Endothelial cell of umbilical vein (primary cell): ENCODE measurements around the gene CLSTN2. TPM values are rescaled to one million over a fixed set of nuclear protein-coding genes. Genes with fewer than 3 reads are reported as not detected.

Experiments used
- BruUV-seq: library from RNA; stranded (reverse); fragments of 400-500 nt; replicated peaks from 2 replicates; lab custom pipeline; 2021; lab: Mats Ljungman, UMichigan
- CTCF ChIA-PET: fragments of 300-600, 350-600 bp; sonication (Branson Sonifier 250); formaldehyde crosslinking; loops from one replicate; lab custom pipeline; 2021; ENCODE audit warnings: antibody characterized with exemption, inconsistent platforms; lab: Charles Lee
- POLR2A ChIA-PET: fragments of 300-600, 350-600 bp; sonication (Branson Sonifier 250); formaldehyde crosslinking; loops from one replicate; lab custom pipeline; 2021; ENCODE audit warnings: antibody characterized with exemption, inconsistent platforms; lab: Charles Lee
- DNase-seq: peaks from one replicate; pipeline ENCODE4 v3.0.0-alpha.2; 2011; ENCODE audit warnings: low read depth, low spot score
- FAIRE-seq: peaks from 2 replicates; lab custom pipeline; 2011; peaks lifted over from hg19 to GRCh38; lab: Jason Lieb, UNC
- H2AFZ ChIP-seq: 2 replicates; pipeline ENCODE4 v1.6.0; 2012; ENCODE audit warnings: low read depth, low read length, control low read depth, inconsistent platforms
- H3K27ac ChIP-seq: 2 replicates; pipeline ENCODE4 v1.5.1; 2011; ENCODE audit warnings: low read depth, mild to moderate bottlenecking, control low read depth, low read length, moderate library complexity; ENCODE audit not compliant: insufficient read depth
- H3K27me3 ChIP-seq, 2 experiments: 2 replicates each; pipeline versions ENCODE4 v1.6.0 to v1.6.1; 2011; ENCODE audit warnings: low read length in 2 of 2, mixed read lengths in 1 of 2; ENCODE audit not compliant: control insufficient read depth in 2 of 2, insufficient read depth in 2 of 2
- H3K36me3 ChIP-seq, 2 experiments: 2 replicates in 1 of 2; 3 replicates in 1 of 2; pipeline ENCODE4 v1.5.1; 2011; ENCODE audit warnings: low read length in 2 of 2, mild to moderate bottlenecking in 1 of 2, moderate library complexity in 1 of 2; ENCODE audit not compliant: control insufficient read depth in 2 of 2, insufficient read depth in 2 of 2; ENCODE audit errors: extremely low read depth in 1 of 2
- H3K4me1 ChIP-seq: 3 replicates; pipeline ENCODE4 v1.5.1; 2011; ENCODE audit warnings: mild to moderate bottlenecking, low read length; ENCODE audit not compliant: control insufficient read depth, insufficient read depth; ENCODE audit errors: extremely low read depth
- H3K4me2 ChIP-seq: 2 replicates; pipeline ENCODE4 v1.6.1; 2011; ENCODE audit warnings: low read length, control low read depth, mixed read lengths; ENCODE audit not compliant: insufficient read depth
- H3K4me3 ChIP-seq, 3 experiments: fragments of 200-600 bp in 1 of 3; sonication (generic), shearing (Covaris generic) in 1 of 3; replicated peaks in 1 of 3; 2 replicates each; pipeline ENCODE4 v1.5.1; 2011 to 2016; ENCODE audit warnings: control low read depth in 3 of 3, low read length in 3 of 3, mild to moderate bottlenecking in 2 of 3, inconsistent platforms in 1 of 3, low read depth in 1 of 3, moderate library complexity in 1 of 3; ENCODE audit not compliant: insufficient read depth in 1 of 3
- H3K79me2 ChIP-seq: 2 replicates; pipeline ENCODE4 v1.6.0; 2012; ENCODE audit warnings: low read length, inconsistent platforms; ENCODE audit not compliant: control insufficient read depth, insufficient read depth
- H3K9ac ChIP-seq: replicated peaks from 2 replicates; pipeline ENCODE3; 2011; ENCODE audit warnings: low read length, control low read depth; ENCODE audit not compliant: insufficient read depth; ENCODE audit errors: extremely low read depth
- H3K9me1 ChIP-seq: replicated peaks from 3 replicates; pipeline ENCODE4 v1.6.0; 2011; ENCODE audit warnings: mild to moderate bottlenecking, low read length; ENCODE audit not compliant: control insufficient read depth, insufficient read depth; ENCODE audit errors: extremely low read depth
- H3K9me3 ChIP-seq: replicated peaks from 2 replicates; pipeline ENCODE4 v1.5.1; 2012; ENCODE audit warnings: low read length, inconsistent platforms; ENCODE audit not compliant: control insufficient read depth, insufficient read depth
- H4K20me1 ChIP-seq: replicated peaks from 2 replicates; pipeline ENCODE3; 2011; ENCODE audit warnings: mild to moderate bottlenecking, low read length; ENCODE audit not compliant: control insufficient read depth, insufficient read depth; ENCODE audit errors: extremely low read depth
- CTCF ChIP-seq, 2 donors: IDR thresholded peaks; 1 replicate in 1 of 2; 2 replicates in 1 of 2; pipeline ENCODE4 v1.5.1; 2011; ENCODE audit warnings: low read length in 2 of 2, mild to moderate bottlenecking in 2 of 2, moderate library complexity in 2 of 2, control low read depth in 1 of 2, inconsistent platforms in 1 of 2, low read depth in 1 of 2; ENCODE audit not compliant: insufficient read depth in 1 of 2; ENCODE audit errors: extremely low read depth in 1 of 2
- FOS ChIP-seq: IDR thresholded peaks from 2 replicates; pipeline ENCODE4 v1.6.1; 2011; ENCODE audit warnings: mild to moderate bottlenecking, low read length, moderate library complexity, borderline replicate concordance; ENCODE audit not compliant: insufficient read depth
- GATA2 ChIP-seq: IDR thresholded peaks from 2 replicates; pipeline ENCODE4 v1.7.0; 2011; ENCODE audit warnings: low read depth, mild to moderate bottlenecking, moderate library complexity, mixed read lengths, low read length; ENCODE audit not compliant: insufficient read length, insufficient read depth
- JUN ChIP-seq: IDR thresholded peaks from 2 replicates; pipeline ENCODE4 v1.6.1; 2011; ENCODE audit warnings: borderline replicate concordance, low read depth; ENCODE audit not compliant: insufficient read length, insufficient read depth
- MAX ChIP-seq: IDR thresholded peaks from 2 replicates; pipeline ENCODE4 v1.6.1; 2011; ENCODE audit not compliant: insufficient read depth, insufficient read length
- MYC ChIP-seq: IDR thresholded peaks from one replicate; pipeline ENCODE4 v1.6.1; 2011; ENCODE audit warnings: mild to moderate bottlenecking, low read depth, low read length
- dilution Hi-C: fragments of 300-500 bp; cut with MboI; formaldehyde crosslinking; loops from one replicate; pipeline ENCODE4 v1.15.0; 2019; ENCODE audit warnings: low sequenced_read_pairs; ENCODE audit not compliant: extremely low pct_ligation_motif_present
- intact Hi-C: fragments of 100-400 bp; cut with micrococcal nuclease; formaldehyde crosslinking; loops from one replicate; pipeline ENCODE4 v1.10.0; 2022
- polyA plus RNA-seq, 4 experiments: library from polyadenylated mRNA; depleted of rRNA in 3 of 4; stranded (reverse) in 3 of 4; unstranded in 1 of 4; fragments of >200 nt; gene quantifications; 2 replicates each; pipeline versions ENCODE4 v1.2.1 to v1.2.3, GENCODE V29; 2011 to 2012; ENCODE audit warnings: missing spikeins in 1 of 4
- total RNA-seq: library from RNA; stranded (reverse); gene quantifications from 2 replicates; pipeline ENCODE4 v1.2.3, GENCODE V29; 2021

CLSTN2 gene
- total and polyA plus RNA-seq, 2 donors (not counting 3 experiments of a cell fraction or from before 2014, with no cell fraction given), result 0.26 to 0.38 TPM

- no peaks in the 10 kb centered on the region for H3K4me1 ChIP-seq
- H3K4me3 ChIP-seq, result no peak overlapping the region
- FAIRE-seq (no peak), DNase-seq (no peak)
- H3K36me3 ChIP-seq, result no peaks in the 10 kb centered on the region
- H3K9me1 ChIP-seq, result no peaks in the 10 kb centered on the region
- POLR2A ChIA-PET, result no interaction called here
- TF ChIP-seq MAX, result no peak
- no peak for TF ChIP-seq JUN
- TF ChIP-seq MYC, result no peak
- no peak for TF ChIP-seq FOS
- no peak for TF ChIP-seq GATA2
- no peak for TF ChIP-seq CTCF (IDR thresholded peaks at IDR 0.05; ENCODE audit: extremely low read depth in 1 of 2, insufficient read depth in 1 of 2, low read depth in 1 of 2, low read length in 2 of 2)
- H2AFZ ChIP-seq, result no peak overlapping the region
- no peaks in the 10 kb centered on the region for H3K9me3 ChIP-seq
- dilution Hi-C loops (no loop called here), intact Hi-C loops (no loop called here)
- no peaks in the 10 kb centered on the region for H4K20me1 ChIP-seq
- no peak overlapping the region for H3K4me2 ChIP-seq
- H3K9ac ChIP-seq, result no peak overlapping the region
- BruUV-seq, result no TSS peak
- H3K27me3 ChIP-seq, result no peaks in the 10 kb centered on the region
- H3K27ac ChIP-seq, result no peak overlapping the region
- CTCF ChIA-PET, result no interaction called here
- no peaks in the 10 kb centered on the region for H3K79me2 ChIP-seq
Observed at GRCh38 chr3:139893267-139893962, 41.6 kb upstream of the CLSTN2 start.
